ENCODE results near the gene CLK1. TPM values are rescaled to one million over a fixed set of nuclear protein-coding genes. Genes with fewer than 3 reads are reported as not detected.
A peak's percentile ranks its signal among the peaks of the same experiment; 100 is the strongest.

Gene CLK1
- total and polyA plus RNA-seq, 2 of the 13 experiments (the other 11 are each of a cell fraction or from before 2014, with no cell fraction given) = 66.6 to 101 TPM

- TF ChIP-seq ZNF142 (CRISPR knock-in tag; IDR thresholded peaks at IDR 0.05) (peak; percentile 99), FOXM1 (CRISPR knock-in tag; IDR thresholded peaks at IDR 0.05) (peak; percentile 72), ZNF652 (CRISPR knock-in tag; IDR thresholded peaks at IDR 0.05; ENCODE audit: borderline replicate concordance, low read depth) (no peak; the same call in 1 of the 2 replicates), MIXL1 (CRISPR knock-in tag; IDR thresholded peaks at IDR 0.05) (0 out of 2 replicates have a peak, but pooled peaks have one; percentile 39), TFDP2 (CRISPR knock-in tag; IDR thresholded peaks at IDR 0.05) (peak; percentile 94), ZFP36 (IDR thresholded peaks at IDR 0.05; ENCODE audit: borderline replicate concordance, low read depth, low read length, partially characterized antibody) (no peak), ZNF292 (CRISPR knock-in tag; IDR thresholded peaks at IDR 0.05; ENCODE audit: borderline replicate concordance, low read depth) (no peak), ZNF451 (CRISPR knock-in tag; IDR thresholded peaks at IDR 0.05) (peak; percentile 99), ELF1 (CRISPR knock-in tag; IDR thresholded peaks at IDR 0.05) (peak; percentile 68), ZHX2 (IDR thresholded peaks at IDR 0.05; ENCODE audit: low read depth) (peak; percentile 98), ZHX2 (CRISPR knock-in tag; IDR thresholded peaks at IDR 0.05; ENCODE audit: borderline replicate concordance) (peak; percentile 97; the same call in 1 of the 2 replicates), SKI (IDR thresholded peaks at IDR 0.05; ENCODE audit: partially characterized antibody) (peak; percentile 83), MYNN (CRISPR knock-in tag; IDR thresholded peaks at IDR 0.05; ENCODE audit: low read depth) (no peak), ZBTB42 (CRISPR knock-in tag; IDR thresholded peaks at IDR 0.05) (peak; percentile 86; the same call in 1 of the 2 replicates)
Observed at GRCh38 chr2:200864176-200865034, at the start of gene CLK1 (continued).
